ENCODE data around the gene CNN3. TPM values are rescaled to one million over a fixed set of nuclear protein-coding genes. Genes with fewer than 3 reads are reported as not detected.

Gene CNN3
- total RNA-seq, 8 experiments from 2014 or later = 48.0 to 479 (median 171) TPM

- peak in 2 of 8 experiments; percentile 35 to 41 for ATAC-seq (replicated peaks in 6 of 8)
- 11 to 100% (median 81%) methylated on average over 1 to 6 of the region's 6 CpGs for WGBS, 10 experiments
- H3K27ac ChIP-seq = no peak overlapping the region
- no peak overlapping the region for H3K4me3 ChIP-seq
- H3K4me1 ChIP-seq (replicated peaks in 1 of 2) = peaks cover 4 to 7% of the 10 kb centered on the region in 2 donors
- in situ Hi-C loops (cut with MboI; ENCODE audit: low pct_unique_long_range_greater_than_20kb in 2 of 9, low sequenced_read_pairs in 9 of 9, unreplicated experiment in 9 of 9) = no loop called here
These were observed 29.1 kb upstream of the CNN3 start for GRCh38 chr1:94955767-94956632.

GRCh38 chr1:94954263-94955220 is 27.6 kb upstream of the CNN3 start:
- Histone ChIP-seq H3K27ac (no peak overlapping the region), H3K4me1 (replicated peaks in 1 of 2) (peaks cover 4 to 7% of the 10 kb centered on the region in 2 donors), H3K4me3 (no peak overlapping the region)
- ATAC-seq (replicated peaks in 6 of 8) = no peak
- in situ Hi-C loops (cut with MboI; ENCODE audit: low pct_unique_long_range_greater_than_20kb in 2 of 9, low sequenced_read_pairs in 9 of 9, unreplicated experiment in 9 of 9) = no loop called here
- 32 to 100% (median 69%) methylated on average over 1 to 9 of the region's 9 CpGs; no CpG with 5 or more reads in 1 of the 10 experiments for WGBS, 10 experiments

DNA sequence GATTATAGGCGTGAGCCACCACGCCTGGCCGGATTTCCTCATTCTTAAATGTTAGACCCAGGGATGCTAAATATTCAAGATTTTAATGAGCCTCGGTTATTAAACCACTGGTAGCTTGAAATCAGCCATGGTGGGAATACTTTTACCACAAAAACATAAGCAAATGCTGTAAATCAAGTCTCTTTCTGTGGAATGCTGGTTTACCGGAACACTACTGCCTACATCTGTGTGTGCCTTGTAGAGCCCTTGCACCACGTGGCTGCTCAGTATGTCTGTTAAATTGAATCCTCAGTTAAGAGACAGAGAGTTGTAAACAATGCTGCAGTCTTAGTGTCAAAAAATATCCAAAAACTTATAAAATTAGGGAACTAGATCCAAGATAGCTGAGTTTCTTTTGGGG is 26.8 kb upstream of the CNN3 start:
- WGBS, 10 experiments = 33 to 100% (median 89%) methylated on average over 1 to 6 of the region's 6 CpGs; no CpG with 5 or more reads in 2 of the 10 experiments
- Histone ChIP-seq H3K27ac (no peak overlapping the region), H3K4me3 (no peak overlapping the region), H3K4me1 (replicated peaks in 1 of 2) (peaks cover 4 to 7% of the 10 kb centered on the region in 2 donors)
- no peak for ATAC-seq (replicated peaks in 6 of 8)
- in situ Hi-C loops (cut with MboI; ENCODE audit: low pct_unique_long_range_greater_than_20kb in 2 of 9, low sequenced_read_pairs in 9 of 9, unreplicated experiment in 9 of 9) = no loop called here

DNA sequence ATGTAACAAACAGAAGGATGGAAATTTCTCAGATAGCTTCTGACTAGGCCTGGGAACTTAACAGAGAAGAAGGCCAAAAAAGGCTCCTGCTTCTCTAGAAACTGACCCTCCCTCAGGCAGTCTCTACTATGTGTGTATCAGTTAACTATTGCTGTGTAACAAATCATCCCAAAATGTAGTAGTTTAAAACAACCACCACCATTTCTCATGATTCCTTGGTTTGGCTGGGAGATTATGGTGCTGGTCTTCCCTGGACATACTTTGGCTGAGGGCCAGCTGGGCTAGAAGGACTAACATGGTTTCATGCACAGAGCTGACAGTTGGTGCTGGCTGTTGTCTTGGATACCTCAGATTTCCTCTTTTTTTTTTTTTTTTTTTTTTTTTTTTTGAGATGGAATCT is 26.2 kb upstream of the CNN3 start:
- Histone ChIP-seq H3K4me1 (replicated peaks in 1 of 2) (peaks cover 4 to 7% of the 10 kb centered on the region in 2 donors), H3K27ac (no peak overlapping the region), H3K4me3 (no peak overlapping the region)
- ATAC-seq (replicated peaks in 6 of 8) = no peak
- in situ Hi-C loops (cut with MboI; ENCODE audit: low pct_unique_long_range_greater_than_20kb in 2 of 9, low sequenced_read_pairs in 9 of 9, unreplicated experiment in 9 of 9) = no loop called here

DNA sequence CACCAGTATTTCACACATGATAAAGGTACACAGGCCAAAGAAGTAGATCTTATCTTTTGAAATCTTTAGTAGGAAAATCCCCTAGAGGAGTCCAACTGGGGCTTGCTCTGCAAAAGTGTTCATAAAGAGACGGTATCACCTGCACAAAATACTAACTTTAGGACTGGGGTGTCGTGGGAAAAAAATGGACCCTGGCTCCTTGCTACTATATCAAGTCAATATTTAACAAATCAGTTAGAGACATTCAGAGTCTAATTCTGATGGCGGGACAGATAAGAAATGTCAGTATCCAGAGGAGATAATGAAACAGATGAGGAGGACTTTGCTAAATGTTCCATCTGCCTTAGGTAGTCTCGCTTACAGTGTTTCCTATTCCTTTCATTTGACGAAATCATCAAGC is 25.6 kb upstream of the CNN3 start:
- ATAC-seq (replicated peaks in 6 of 8) = no peak
- in situ Hi-C loops (cut with MboI; ENCODE audit: low pct_unique_long_range_greater_than_20kb in 2 of 9, low sequenced_read_pairs in 9 of 9, unreplicated experiment in 9 of 9) = no loop called here
- Histone ChIP-seq H3K4me3 (no peak overlapping the region), H3K27ac (no peak overlapping the region), H3K4me1 (replicated peaks in 1 of 2) (peaks cover 4 to 7% of the 10 kb centered on the region in 2 donors)
- WGBS, 10 experiments = 92 to 100% (median 96%) methylated on average over 3 to 5 of the region's 5 CpGs

GRCh38 chr1:94951509-94952208 is 24.7 kb upstream of the CNN3 start:
- WGBS, 10 experiments = 17 to 100% (median 88%) methylated on average over 1 to 5 of the region's 5 CpGs
- peaks cover 11 to 13% of the 10 kb centered on the region in 2 donors for H3K4me1 ChIP-seq (replicated peaks in 1 of 2)
- no peak overlapping the region for H3K27ac ChIP-seq
- in situ Hi-C loops (cut with MboI; ENCODE audit: low pct_unique_long_range_greater_than_20kb in 2 of 9, low sequenced_read_pairs in 9 of 9, unreplicated experiment in 9 of 9) = no loop called here
- peak in 3 of 8 experiments; percentile 65 to 70 (median 69) for ATAC-seq (replicated peaks in 6 of 8)
- H3K4me3 ChIP-seq = no peak overlapping the region

DNA sequence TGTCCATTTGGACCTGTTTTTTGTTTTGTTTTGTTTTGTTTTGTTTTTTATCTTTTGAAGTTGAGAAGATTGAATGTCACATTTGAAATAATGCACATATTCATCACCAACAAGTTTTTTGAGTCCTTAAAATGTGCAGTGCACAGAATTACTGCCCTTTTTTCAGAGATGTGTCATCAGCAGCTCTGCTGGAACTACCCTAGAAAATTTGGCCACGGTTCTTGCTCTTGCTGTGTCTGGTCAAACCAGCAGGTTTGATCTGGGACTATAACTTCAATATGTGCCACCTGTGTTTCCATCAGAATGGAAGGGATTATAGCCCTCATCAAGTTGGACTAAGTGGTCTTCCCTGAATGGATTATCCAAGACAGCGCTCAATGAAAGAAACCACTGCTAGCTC is 24.1 kb upstream of the CNN3 start:
- ATAC-seq (replicated peaks in 6 of 8) = peak in 2 of 8 experiments; percentile 72 to 80
- in situ Hi-C loops (cut with MboI; ENCODE audit: low pct_unique_long_range_greater_than_20kb in 2 of 9, low sequenced_read_pairs in 9 of 9, unreplicated experiment in 9 of 9) = no loop called here

GRCh38 chr1:94949681-94950661 is 23.1 kb upstream of the CNN3 start:
- peaks cover 12 to 13% of the 10 kb centered on the region in 2 donors for H3K4me1 ChIP-seq (replicated peaks in 1 of 2)
- no peak overlapping the region for H3K4me3 ChIP-seq
- no peak for ATAC-seq (replicated peaks in 6 of 8)
- in situ Hi-C loops (cut with MboI; ENCODE audit: low pct_unique_long_range_greater_than_20kb in 2 of 9, low sequenced_read_pairs in 9 of 9, unreplicated experiment in 9 of 9) = loop anchor here in 1 of 9 experiments (25.0 kb wide), 1 partner anchor 87 kb away; no protein-coding TSS in a partner anchor
- no peak overlapping the region for H3K27ac ChIP-seq
- 50 to 100% (median 83%) methylated on average over 1 to 4 of the region's 4 CpGs; no CpG with 5 or more reads in 1 of the 10 experiments for WGBS, 10 experiments

More for the DNA sequence above, 24.1 kb upstream of the CNN3 start:
- Histone ChIP-seq H3K4me1 (replicated peaks in 1 of 2) (peaks cover 12 to 13% of the 10 kb centered on the region in 2 donors), H3K27ac (no peak overlapping the region), H3K4me3 (no peak overlapping the region)
- WGBS, 10 experiments = 0 to 100% (median 86%) methylated on average over 1 to 2 of the region's 2 CpGs; no CpG with 5 or more reads in 1 of the 10 experiments

DNA sequence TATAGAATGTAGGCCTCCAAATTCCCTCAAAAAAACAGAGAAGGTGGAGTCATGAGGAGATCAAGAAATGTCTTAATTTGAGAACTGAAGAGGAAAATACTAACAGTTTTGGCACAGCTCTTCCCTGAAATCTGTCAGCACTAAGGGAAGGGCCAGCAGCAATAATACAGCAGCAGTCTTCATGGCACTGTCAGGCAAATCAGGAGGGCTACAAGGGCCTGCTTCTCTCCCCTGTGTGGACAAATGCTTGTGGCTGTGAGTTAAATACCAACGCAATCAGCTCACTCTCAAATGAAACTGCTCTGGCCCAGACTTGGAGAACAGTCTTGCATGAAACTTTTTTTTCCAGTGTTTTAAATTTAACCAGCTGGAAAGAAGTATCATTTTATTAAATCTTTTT is 20.5 kb upstream of the CNN3 start:
- in situ Hi-C loops (cut with MboI; ENCODE audit: low pct_unique_long_range_greater_than_20kb in 2 of 9, low sequenced_read_pairs in 9 of 9, unreplicated experiment in 9 of 9) = loop anchor here in 1 of 9 experiments (25.0 kb wide), 1 partner anchor 90 kb away; no protein-coding TSS in a partner anchor
- no peak overlapping the region for H3K4me3 ChIP-seq
- no peak for ATAC-seq (replicated peaks in 6 of 8)
- peaks cover 5 to 9% of the 10 kb centered on the region in 2 donors for H3K4me1 ChIP-seq (replicated peaks in 1 of 2)
- 71 to 100% (median 96%) methylated on average over 1 of the region's 1 CpG; no CpG with 5 or more reads in 6 of the 10 experiments for WGBS, 10 experiments
- H3K27ac ChIP-seq = no peak overlapping the region

- 11 to 86% (median 60%) methylated on average over 1 to 3 of the region's 3 CpGs; no CpG with 5 or more reads in 1 of the 10 experiments for WGBS, 10 experiments
- no peak overlapping the region for H3K27ac ChIP-seq
- H3K4me1 ChIP-seq (replicated peaks in 1 of 2) = peaks cover 5 to 9% of the 10 kb centered on the region in 2 donors
- in situ Hi-C loops (cut with MboI; ENCODE audit: low pct_unique_long_range_greater_than_20kb in 2 of 9, low sequenced_read_pairs in 9 of 9, unreplicated experiment in 9 of 9) = loop anchor here in 1 of 9 experiments (25.0 kb wide), 1 partner anchor 90 kb away; no protein-coding TSS in a partner anchor
- H3K4me3 ChIP-seq = no peak overlapping the region
- no peak for ATAC-seq (replicated peaks in 6 of 8)
These were observed 20.0 kb upstream of the CNN3 start for GRCh38 chr1:94946886-94947285.
